Mammary epithelial cell (primary cell): Measurements from ENCODE around the gene PRRC2B.

ENCODE experiments used
- EZH2 ChIP-seq: IDR thresholded peaks from 2 replicates; pipeline ENCODE4 v1.6.1; 2012; ENCODE audit warnings: low read length, inconsistent platforms, borderline replicate concordance
- TF ChIP-seq, protein P1 (sequence below), 2 donors: IDR thresholded peaks in 1 of 2; conservative IDR thresholded peaks in 1 of 2; 2 replicates each; pipeline ENCODE4 v1.5.1; 2011 to 2012; ENCODE audit warnings: inconsistent platforms in 2 of 2, low read length in 2 of 2, mild to moderate bottlenecking in 2 of 2, control low read depth in 1 of 2, low read depth in 1 of 2; ENCODE audit not compliant: insufficient read depth in 1 of 2; ENCODE audit errors: extremely low read depth in 1 of 2

DNA sequence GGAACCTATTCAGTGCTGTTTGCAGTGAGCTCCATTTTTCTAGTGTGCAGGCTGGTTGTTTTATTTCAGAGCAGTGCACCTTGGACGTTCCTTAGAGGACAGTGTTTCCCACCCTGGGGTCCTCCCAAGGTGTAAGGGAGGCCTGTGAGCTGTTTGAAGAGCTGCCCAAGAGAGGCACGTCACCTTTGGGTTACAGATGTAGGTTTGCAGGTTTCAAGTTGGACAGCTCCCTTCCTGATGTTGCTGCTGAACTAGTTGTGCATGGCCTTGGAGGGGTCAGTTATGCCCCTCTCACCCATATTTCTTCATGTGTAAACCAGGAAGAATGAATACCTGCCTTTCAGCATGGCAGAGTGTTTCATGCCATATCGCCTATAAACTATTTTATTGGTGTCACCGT is 74.1 kb downstream of the PRRC2B start:
- TF ChIP-seq, protein P1, sequence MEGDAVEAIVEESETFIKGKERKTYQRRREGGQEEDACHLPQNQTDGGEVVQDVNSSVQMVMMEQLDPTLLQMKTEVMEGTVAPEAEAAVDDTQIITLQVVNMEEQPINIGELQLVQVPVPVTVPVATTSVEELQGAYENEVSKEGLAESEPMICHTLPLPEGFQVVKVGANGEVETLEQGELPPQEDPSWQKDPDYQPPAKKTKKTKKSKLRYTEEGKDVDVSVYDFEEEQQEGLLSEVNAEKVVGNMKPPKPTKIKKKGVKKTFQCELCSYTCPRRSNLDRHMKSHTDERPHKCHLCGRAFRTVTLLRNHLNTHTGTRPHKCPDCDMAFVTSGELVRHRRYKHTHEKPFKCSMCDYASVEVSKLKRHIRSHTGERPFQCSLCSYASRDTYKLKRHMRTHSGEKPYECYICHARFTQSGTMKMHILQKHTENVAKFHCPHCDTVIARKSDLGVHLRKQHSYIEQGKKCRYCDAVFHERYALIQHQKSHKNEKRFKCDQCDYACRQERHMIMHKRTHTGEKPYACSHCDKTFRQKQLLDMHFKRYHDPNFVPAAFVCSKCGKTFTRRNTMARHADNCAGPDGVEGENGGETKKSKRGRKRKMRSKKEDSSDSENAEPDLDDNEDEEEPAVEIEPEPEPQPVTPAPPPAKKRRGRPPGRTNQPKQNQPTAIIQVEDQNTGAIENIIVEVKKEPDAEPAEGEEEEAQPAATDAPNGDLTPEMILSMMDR (conservative IDR thresholded peaks at IDR 0.05 in 1 of 2, IDR thresholded peaks at IDR 0.05 in 1 of 2; ENCODE audit: extremely low read depth in 1 of 2, insufficient read depth in 1 of 2, low read depth in 1 of 2, low read length in 2 of 2) = no peak
- TF ChIP-seq EZH2 = no peak
